HG02678 (cell line): Measurements from ENCODE around the gene RIC8A.

ENCODE experiments used
- ATAC-seq: cut with Tn5 transposase; IDR thresholded peaks from one replicate; pipeline ENCODE4 v1.9.1; 2021; ENCODE audit warnings: mild to moderate bottlenecking, moderate library complexity; ENCODE audit not compliant: unreplicated experiment

Gene RIC8A

GRCh38 chr11:240315-240714, 32.8 kb downstream of the RIC8A start:
- no peak for ATAC-seq

GRCh38 chr11:241634-242033, 34.1 kb downstream of the RIC8A start:
- ATAC-seq, result no peak

- no peak for ATAC-seq
Observed at GRCh38 chr11:244376-244775, 36.9 kb downstream of the RIC8A start.

GRCh38 chr11:249062-249461, 41.6 kb downstream of the RIC8A start:
- ATAC-seq, result no peak

- no peak for ATAC-seq
Observed at GRCh38 chr11:250274-250673, 42.8 kb downstream of the RIC8A start.

GRCh38 chr11:250740-251299, 43.3 kb downstream of the RIC8A start:
- ATAC-seq, result no peak

GRCh38 chr11:251550-251949, 44.0 kb downstream of the RIC8A start:
- ATAC-seq, result no peak

- ATAC-seq, result no peak
Observed at GRCh38 chr11:252666-253065, 45.2 kb downstream of the RIC8A start.

GRCh38 chr11:253160-253885, 45.8 kb downstream of the RIC8A start:
- no peak for ATAC-seq

- no peak for ATAC-seq
Observed at GRCh38 chr11:253886-254270, 46.4 kb downstream of the RIC8A start.

- ATAC-seq, result no peak
Observed at GRCh38 chr11:255176-255575, 47.7 kb downstream of the RIC8A start.

- no peak for ATAC-seq
Observed at GRCh38 chr11:255816-256215, 48.3 kb downstream of the RIC8A start.

- no peak for ATAC-seq
Observed at GRCh38 chr11:256952-257737, 49.6 kb downstream of the RIC8A start.

- ATAC-seq, result no peak
Observed at GRCh38 chr11:257766-258493, 50.4 kb downstream of the RIC8A start.

GRCh38 chr11:259413-259812, 51.9 kb downstream of the RIC8A start:
- no peak for ATAC-seq

GRCh38 chr11:261624-262023, 54.1 kb downstream of the RIC8A start:
- no peak for ATAC-seq
